ENCODE results near the gene SOX11. TPM values are rescaled to one million over a fixed set of nuclear protein-coding genes. Genes with fewer than 3 reads are reported as not detected.

SOX11 gene
- total and polyA plus RNA-seq, 2 of the 8 experiments (the other 6 are each of a cell fraction or from before 2014, with no cell fraction given) = 9.0 to 55.6 TPM

DNA sequence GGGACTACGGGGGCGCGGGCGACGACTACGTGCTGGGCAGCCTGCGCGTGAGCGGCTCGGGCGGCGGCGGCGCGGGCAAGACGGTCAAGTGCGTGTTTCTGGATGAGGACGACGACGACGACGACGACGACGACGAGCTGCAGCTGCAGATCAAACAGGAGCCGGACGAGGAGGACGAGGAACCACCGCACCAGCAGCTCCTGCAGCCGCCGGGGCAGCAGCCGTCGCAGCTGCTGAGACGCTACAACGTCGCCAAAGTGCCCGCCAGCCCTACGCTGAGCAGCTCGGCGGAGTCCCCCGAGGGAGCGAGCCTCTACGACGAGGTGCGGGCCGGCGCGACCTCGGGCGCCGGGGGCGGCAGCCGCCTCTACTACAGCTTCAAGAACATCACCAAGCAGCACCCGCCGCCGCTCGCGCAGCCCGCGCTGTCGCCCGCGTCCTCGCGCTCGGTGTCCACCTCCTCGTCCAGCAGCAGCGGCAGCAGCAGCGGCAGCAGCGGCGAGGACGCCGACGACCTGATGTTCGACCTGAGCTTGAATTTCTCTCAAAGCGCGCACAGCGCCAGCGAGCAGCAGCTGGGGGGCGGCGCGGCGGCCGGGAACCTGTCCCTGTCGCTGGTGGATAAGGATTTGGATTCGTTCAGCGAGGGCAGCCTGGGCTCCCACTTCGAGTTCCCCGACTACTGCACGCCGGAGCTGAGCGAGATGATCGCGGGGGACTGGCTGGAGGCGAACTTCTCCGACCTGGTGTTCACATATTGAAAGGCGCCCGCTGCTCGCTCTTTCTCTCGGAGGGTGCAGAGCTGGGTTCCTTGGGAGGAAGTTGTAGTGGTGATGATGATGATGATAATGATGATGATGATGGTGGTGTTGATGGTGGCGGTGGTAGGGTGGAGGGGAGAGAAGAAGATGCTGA lies 1.4 kb downstream of the SOX11 start (continued):
- TF ChIP-seq SP4 (IDR thresholded peaks at IDR 0.05; ENCODE audit: low read length) = no peak
